NCI-H1105 (cell line): ENCODE data around the gene NOL8.

Experiments
- DNase-seq: peaks from one replicate; lab custom pipeline; 2025; lab: John Stamatoyannopoulos, UW

NOL8 gene

GRCh38 chr9:92312887-92313623 lies 12.1 kb downstream of the NOL8 start:
- DNase-seq = no peak

- DNase-seq = no peak
These were observed 14.6 kb downstream of the NOL8 start for GRCh38 chr9:92310562-92310961.

GRCh38 chr9:92308893-92309292 lies 16.3 kb downstream of the NOL8 start:
- no peak for DNase-seq

- no peak for DNase-seq
These were observed 24.2 kb downstream of the NOL8 start for GRCh38 chr9:92300936-92301335.

- DNase-seq = no peak
These were observed 26.0 kb downstream of the NOL8 start for GRCh38 chr9:92299116-92299515.

GRCh38 chr9:92298036-92298435 lies 27.1 kb downstream of the NOL8 start:
- DNase-seq = no peak

GRCh38 chr9:92297611-92298010 lies 27.5 kb downstream of the NOL8 start:
- no peak for DNase-seq

- no peak for DNase-seq
These were observed 29.3 kb downstream of the NOL8 start for GRCh38 chr9:92295827-92296258.

GRCh38 chr9:92295240-92295790 lies 29.8 kb downstream of the NOL8 start:
- DNase-seq = no peak

- DNase-seq = no peak
These were observed 30.9 kb downstream of the NOL8 start for GRCh38 chr9:92294297-92294676.

- peak; percentile 88 for DNase-seq
These were observed 31.5 kb downstream of the NOL8 start, which contains the start of gene IARS1 for GRCh38 chr9:92293452-92294296. TSS of gene IARS1 (minus strand) at chr9:92293697. CDS start at chr9:92289419, 4,278 bp downstream.

- DNase-seq = no peak
These were observed 32.1 kb downstream of the NOL8 start for GRCh38 chr9:92293075-92293354.

GRCh38 chr9:92292338-92293074 lies 32.6 kb downstream of the NOL8 start:
- no peak for DNase-seq

- no peak for DNase-seq
These were observed 33.6 kb downstream of the NOL8 start for GRCh38 chr9:92291577-92291976.

- DNase-seq = no peak
These were observed 34.2 kb downstream of the NOL8 start for GRCh38 chr9:92290785-92291429.

GRCh38 chr9:92289708-92290390 lies 35.3 kb downstream of the NOL8 start:
- DNase-seq = no peak

- no peak for DNase-seq
These were observed 45.8 kb downstream of the NOL8 start for GRCh38 chr9:92279302-92279701.

- DNase-seq = no peak
These were observed 47.0 kb downstream of the NOL8 start for GRCh38 chr9:92278110-92278509.

- DNase-seq = no peak
These were observed 48.7 kb downstream of the NOL8 start for GRCh38 chr9:92276331-92277032.

- no peak for DNase-seq
These were observed 49.6 kb downstream of the NOL8 start for GRCh38 chr9:92275541-92275940.

GRCh38 chr9:92270511-92270910 lies 54.6 kb downstream of the NOL8 start:
- no peak for DNase-seq
